CD8-positive, alpha-beta memory T cell (primary cell): ENCODE measurements around the gene RANBP10. TPM values are rescaled to one million over a fixed set of nuclear protein-coding genes. Genes with fewer than 3 reads are reported as not detected.
A peak's percentile ranks its signal among the peaks of the same experiment; 100 is the strongest.

ENCODE experiments used
- CTCF ChIA-PET: fragments of 350-600 bp; sonication (Branson Sonifier 250); formaldehyde crosslinking; loops from one replicate; lab custom pipeline; 2021; ENCODE audit warnings: antibody characterized with exemption; lab: Charles Lee
- POLR2A ChIA-PET: fragments of 350-600 bp; sonication (Branson Sonifier 250); formaldehyde crosslinking; loops from one replicate; lab custom pipeline; 2021; ENCODE audit warnings: antibody characterized with exemption; lab: Charles Lee
- DNase-seq, 5 donors: peaks; one replicate each; pipeline versions ENCODE4 v3.0.0 to v3.0.0-alpha.2; 2020 to 2022; ENCODE audit warnings: mixed read lengths in 1 of 5
- H3K27ac ChIP-seq: one replicate; pipeline ENCODE4 v1.7.0; 2013; ENCODE audit warnings: low read depth, mild to moderate bottlenecking, low read length, moderate library complexity
- H3K27me3 ChIP-seq: 2 replicates; pipeline ENCODE4 v1.7.0; 2013; ENCODE audit warnings: low read length, mild to moderate bottlenecking; ENCODE audit not compliant: insufficient read depth, poor library complexity, severe bottlenecking
- H3K36me3 ChIP-seq: 2 replicates; pipeline ENCODE4 v1.7.0; 2013; ENCODE audit warnings: mild to moderate bottlenecking, low read length, moderate library complexity; ENCODE audit not compliant: insufficient read depth
- H3K4me1 ChIP-seq: 2 replicates; pipeline ENCODE4 v1.7.0; 2013; ENCODE audit warnings: mild to moderate bottlenecking, low read length, moderate library complexity; ENCODE audit not compliant: insufficient read depth
- H3K4me3 ChIP-seq: 2 replicates; pipeline ENCODE4 v1.7.0; 2013; ENCODE audit warnings: mild to moderate bottlenecking, low read length
- H3K9me3 ChIP-seq: 2 replicates; pipeline ENCODE4 v1.7.0; 2013; ENCODE audit warnings: mild to moderate bottlenecking, low read length
- H3K27ac Mint-ChIP-seq, 8 donors: one replicate each; pipeline ENCODE4 v1.8.0; 2020 to 2021; ENCODE audit warnings: mixed read lengths in 8 of 8, mild to moderate bottlenecking in 6 of 8, inconsistent platforms in 3 of 8, moderate library complexity in 3 of 8
- H3K27me3 Mint-ChIP-seq, 2 donors: one replicate each; pipeline ENCODE4 v1.8.0; 2020 to 2021; ENCODE audit warnings: mixed read lengths in 2 of 2, mild to moderate bottlenecking in 1 of 2, moderate library complexity in 1 of 2
- H3K36me3 Mint-ChIP-seq, 3 donors: one replicate each; pipeline ENCODE4 v1.8.0; 2020 to 2021; ENCODE audit warnings: mixed read lengths in 3 of 3, inconsistent platforms in 1 of 3, mild to moderate bottlenecking in 1 of 3
- H3K4me1 Mint-ChIP-seq, 3 donors: one replicate each; pipeline ENCODE4 v1.8.0; 2020 to 2021; ENCODE audit warnings: mixed read lengths in 3 of 3, inconsistent platforms in 1 of 3, mild to moderate bottlenecking in 1 of 3
- H3K4me3 Mint-ChIP-seq, 7 donors: one replicate each; pipeline ENCODE4 v1.8.0; 2020 to 2021; ENCODE audit warnings: mixed read lengths in 7 of 7, mild to moderate bottlenecking in 6 of 7, moderate library complexity in 4 of 7, inconsistent platforms in 2 of 7
- H3K9me3 Mint-ChIP-seq, 5 donors: one replicate each; pipeline ENCODE4 v1.8.0; 2020 to 2022; ENCODE audit warnings: mixed read lengths in 5 of 5, mild to moderate bottlenecking in 3 of 5, moderate library complexity in 2 of 5, inconsistent platforms in 1 of 5
- polyA plus RNA-seq: library from polyadenylated mRNA; unstranded; fragments of 300-500 nt; fragmentation: Illumina TruSeq; gene quantifications from one replicate; pipeline ENCODE4 v1.2.3, GENCODE V29; 2021
- total RNA-seq, 2 experiments: library from RNA; stranded (reverse); gene quantifications; one replicate each; pipeline ENCODE4 v1.2.3, GENCODE V29; 2021

Gene RANBP10
- total and polyA plus RNA-seq, 3 experiments from 2014 or later, result 11.1 to 20.0 (median 18.9) TPM

- Mint-ChIP-seq H3K27me3 (no peaks in the 10 kb centered on the region), H3K27ac (peak overlapping the region; percentile 48 to 99 (median 94)), H3K4me1 (peaks cover 43 to 60% (median 57%) of the 10 kb centered on the region in 3 donors), H3K4me3 (peak overlapping the region; percentile 85 to 98 (median 87)), H3K36me3 (peaks cover 0 to 26% (median 0%) of the 10 kb centered on the region in 3 donors), H3K9me3 (peaks cover 0 to 2% (median 0%) of the 10 kb centered on the region in 5 donors)
- Histone ChIP-seq H3K27me3 (no peaks in the 10 kb centered on the region), H3K27ac (peak overlapping the region; percentile 82), H3K36me3 (no peaks in the 10 kb centered on the region), H3K4me3 (peak overlapping the region; percentile 92), H3K9me3 (no peaks in the 10 kb centered on the region), H3K4me1 (peaks cover 58% of the 10 kb centered on the region)
- ChIA-PET POLR2A (interaction anchor here (0.5 to 3.1 kb wide), 4 partner anchors 9 to 89 kb away, joined by 4 to 12 read pairs (median 6); partner anchors contain the start of genes RANBP10 and TSNAXIP1), CTCF (interaction anchor here (0.6 to 3.2 kb wide), 4 partner anchors 12 to 93 kb away, joined by 3 to 23 read pairs (median 4); no protein-coding TSS in a partner anchor)
- no peak for DNase-seq
Observed at GRCh38 chr16:67846063-67846319, 39.6 kb upstream of the RANBP10 start.

GRCh38 chr16:67845291-67846062 is 39.1 kb upstream of the RANBP10 start:
- Mint-ChIP-seq H3K36me3 (peaks cover 0 to 26% (median 0%) of the 10 kb centered on the region in 3 donors), H3K4me1 (peaks cover 43 to 58% (median 57%) of the 10 kb centered on the region in 3 donors), H3K27me3 (no peaks in the 10 kb centered on the region), H3K27ac (peak overlapping the region; percentile 48 to 99 (median 94)), H3K9me3 (peaks cover 0 to 2% (median 0%) of the 10 kb centered on the region in 5 donors), H3K4me3 (peak overlapping the region; percentile 85 to 98 (median 87))
- no peaks in the 10 kb centered on the region for H3K36me3 ChIP-seq
- ChIA-PET CTCF (interaction anchor here (0.6 to 3.2 kb wide), 7 partner anchors 26 to 324 kb away, joined by 3 to 23 read pairs (median 3); no protein-coding TSS in a partner anchor), POLR2A (interaction anchor here (0.5 to 3.1 kb wide), 5 partner anchors 10 to 90 kb away, joined by 3 to 12 read pairs (median 4); partner anchors contain the start of genes RANBP10 and TSNAXIP1)
- H3K4me1 ChIP-seq, result peaks cover 58% of the 10 kb centered on the region
- peak overlapping the region; percentile 82 for H3K27ac ChIP-seq
- H3K9me3 ChIP-seq, result no peaks in the 10 kb centered on the region
- no peak for DNase-seq
- H3K27me3 ChIP-seq, result no peaks in the 10 kb centered on the region
- peak overlapping the region; percentile 92 for H3K4me3 ChIP-seq

- no peak for DNase-seq
- H3K27ac Mint-ChIP-seq, result peak overlapping the region; percentile 23 to 99 (median 86)
- Histone ChIP-seq H3K9me3 (no peaks in the 10 kb centered on the region), H3K27ac (no peak overlapping the region), H3K27me3 (no peaks in the 10 kb centered on the region), H3K4me1 (peaks cover 58% of the 10 kb centered on the region), H3K4me3 (peak overlapping the region; percentile 46), H3K36me3 (no peaks in the 10 kb centered on the region)
- H3K36me3 Mint-ChIP-seq, result peaks cover 0 to 24% (median 0%) of the 10 kb centered on the region in 3 donors
- peaks cover 43 to 58% (median 57%) of the 10 kb centered on the region in 3 donors for H3K4me1 Mint-ChIP-seq
- H3K9me3 Mint-ChIP-seq, result no peaks in the 10 kb centered on the region
- POLR2A ChIA-PET, result interaction anchor here (1.0 to 3.1 kb wide), 5 partner anchors 11 to 91 kb away, joined by 3 to 12 read pairs (median 5); partner anchors contain the start of genes EDC4, PSMB10, RANBP10 and TSNAXIP1
- peak overlapping the region; percentile 57 to 98 (median 87) for H3K4me3 Mint-ChIP-seq
- H3K27me3 Mint-ChIP-seq, result no peaks in the 10 kb centered on the region
- CTCF ChIA-PET, result interaction anchor here (0.8 to 3.2 kb wide), 7 partner anchors 10 to 323 kb away, joined by 3 to 23 read pairs (median 6); partner anchors contain the start of genes RANBP10 and TSNAXIP1
Observed at GRCh38 chr16:67844497-67844896, 38.1 kb upstream of the RANBP10 start.

DNA sequence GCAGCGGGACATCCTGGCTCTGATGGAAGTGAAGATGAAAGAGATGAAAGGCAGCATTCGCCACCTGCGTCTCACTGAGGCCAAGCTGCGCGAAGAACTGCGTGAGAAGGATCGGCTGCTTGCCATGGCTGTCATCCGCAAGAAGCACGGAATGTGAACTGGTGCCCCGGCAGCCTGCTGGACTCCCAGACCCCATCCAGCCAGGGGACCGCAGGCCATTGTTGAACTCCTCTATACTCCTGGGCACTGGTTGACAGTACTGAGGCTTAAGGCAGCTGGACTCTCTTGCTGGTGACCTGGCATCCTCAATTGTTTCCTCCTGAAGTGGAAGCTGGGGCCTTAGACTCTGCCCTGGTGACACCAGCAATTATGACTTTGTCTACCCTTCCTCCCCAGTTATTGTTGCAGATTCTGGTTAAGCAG is 37.0 kb upstream of the RANBP10 start:
- Mint-ChIP-seq H3K36me3 (peaks cover 0 to 24% (median 0%) of the 10 kb centered on the region in 3 donors), H3K4me3 (peak overlapping the region; percentile 90 to 98 (median 94)), H3K27ac (peak overlapping the region; percentile 91 to 99 (median 96)), H3K27me3 (no peaks in the 10 kb centered on the region), H3K9me3 (no peaks in the 10 kb centered on the region), H3K4me1 (peaks cover 40 to 52% (median 50%) of the 10 kb centered on the region in 3 donors)
- Histone ChIP-seq H3K27ac (peak overlapping the region; percentile 54), H3K36me3 (no peaks in the 10 kb centered on the region), H3K4me3 (peak overlapping the region; percentile 99), H3K4me1 (peaks cover 52% of the 10 kb centered on the region), H3K27me3 (no peaks in the 10 kb centered on the region), H3K9me3 (no peaks in the 10 kb centered on the region)
- CTCF ChIA-PET, result interaction anchor here (0.8 to 1.7 kb wide), 5 partner anchors 9 to 72 kb away, joined by 3 to 7 read pairs (median 3); no protein-coding TSS in a partner anchor
- no peak for DNase-seq
- POLR2A ChIA-PET, result interaction anchor here (0.9 to 2.1 kb wide), 5 partner anchors 26 to 280 kb away, joined by 4 to 12 read pairs (median 5); partner anchors contain the start of genes EDC4, PSMB10, RANBP10 and TSNAXIP1

DNA sequence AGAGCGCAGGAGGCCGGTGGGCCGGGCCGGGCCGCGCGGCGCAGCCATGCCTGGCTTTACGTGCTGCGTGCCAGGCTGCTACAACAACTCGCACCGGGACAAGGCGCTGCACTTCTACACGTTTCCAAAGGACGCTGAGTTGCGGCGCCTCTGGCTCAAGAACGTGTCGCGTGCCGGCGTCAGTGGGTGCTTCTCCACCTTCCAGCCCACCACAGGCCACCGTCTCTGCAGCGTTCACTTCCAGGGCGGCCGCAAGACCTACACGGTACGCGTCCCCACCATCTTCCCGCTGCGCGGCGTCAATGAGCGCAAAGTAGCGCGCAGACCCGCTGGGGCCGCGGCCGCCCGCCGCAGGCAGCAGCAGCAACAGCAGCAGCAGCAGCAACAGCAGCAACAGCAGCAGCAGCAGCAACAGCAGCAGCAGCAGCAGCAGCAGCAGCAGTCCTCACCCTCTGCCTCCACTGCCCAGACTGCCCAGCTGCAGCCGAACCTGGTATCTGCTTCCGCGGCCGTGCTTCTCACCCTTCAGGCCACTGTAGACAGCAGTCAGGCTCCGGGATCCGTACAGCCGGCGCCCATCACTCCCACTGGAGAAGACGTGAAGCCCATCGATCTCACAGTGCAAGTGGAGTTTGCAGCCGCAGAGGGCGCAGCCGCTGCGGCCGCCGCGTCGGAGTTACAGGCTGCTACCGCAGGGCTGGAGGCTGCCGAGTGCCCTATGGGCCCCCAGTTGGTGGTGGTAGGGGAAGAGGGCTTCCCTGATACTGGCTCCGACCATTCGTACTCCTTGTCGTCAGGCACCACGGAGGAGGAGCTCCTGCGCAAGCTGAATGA is 36.4 kb upstream of the RANBP10 start:
- Histone ChIP-seq H3K36me3 (no peaks in the 10 kb centered on the region), H3K9me3 (no peaks in the 10 kb centered on the region), H3K27ac (peak overlapping the region; percentile 90), H3K4me3 (peak overlapping the region; percentile 99), H3K4me1 (peaks cover 46% of the 10 kb centered on the region), H3K27me3 (no peaks in the 10 kb centered on the region)
- Mint-ChIP-seq H3K36me3 (peaks cover 0 to 24% (median 0%) of the 10 kb centered on the region in 3 donors), H3K4me1 (peaks cover 36 to 47% (median 44%) of the 10 kb centered on the region in 3 donors), H3K27ac (peak overlapping the region; percentile 91 to 99 (median 96)), H3K27me3 (no peaks in the 10 kb centered on the region), H3K9me3 (no peaks in the 10 kb centered on the region), H3K4me3 (peak overlapping the region; percentile 90 to 98 (median 94))
- CTCF ChIA-PET, result interaction anchor here (0.8 to 1.7 kb wide), 5 partner anchors 9 to 72 kb away, joined by 3 to 7 read pairs (median 3); no protein-coding TSS in a partner anchor
- peak; percentile 48 to 82 (median 73) for DNase-seq
- POLR2A ChIA-PET, result interaction anchor here (0.9 to 2.1 kb wide), 5 partner anchors 26 to 280 kb away, joined by 4 to 12 read pairs (median 5); partner anchors contain the start of genes EDC4, PSMB10, RANBP10 and TSNAXIP1

GRCh38 chr16:67841816-67842508 is 35.6 kb upstream of the RANBP10 start, which contains the start of gene THAP11:
TSS of gene THAP11 (plus strand) at chr16:67842320. CDS start at chr16:67842555, 235 bp downstream.
- Histone ChIP-seq H3K4me1 (peaks cover 41% of the 10 kb centered on the region), H3K4me3 (peak within 1 kb of the TSS; percentile 99), H3K27ac (peak within 1 kb of the TSS; percentile 90), H3K36me3 (no peaks in the 10 kb centered on the region), H3K9me3 (no peaks in the 10 kb centered on the region), H3K27me3 (no peaks in the 10 kb centered on the region)
- DNase-seq, result peak; percentile 89 to 97 (median 95)
- Mint-ChIP-seq H3K36me3 (peaks cover 0 to 24% (median 0%) of the 10 kb centered on the region in 3 donors), H3K9me3 (no peaks in the 10 kb centered on the region), H3K4me1 (peaks cover 33 to 43% (median 39%) of the 10 kb centered on the region in 3 donors), H3K27ac (peak within 1 kb of the TSS; percentile 95 to 99 (median 98)), H3K27me3 (no peaks in the 10 kb centered on the region), H3K4me3 (peak within 1 kb of the TSS; percentile 94 to 99 (median 96))
- ChIA-PET POLR2A (interaction anchor here (1.7 to 2.1 kb wide), 2 partner anchors 25 to 94 kb away, joined by 5 to 12 read pairs; partner anchors contain the start of gene PSMB10), CTCF (interaction anchor here (1.0 to 3.2 kb wide), 4 partner anchors 23 to 32 kb away, joined by 3 to 20 read pairs (median 5); no protein-coding TSS in a partner anchor)
